Liver (tissue), 9 donors: Measurements from ENCODE around the gene LNX1. TPM values are rescaled to one million over a fixed set of nuclear protein-coding genes. Genes with fewer than 3 reads are reported as not detected.

Experiments used
- DNase-seq: peaks from one replicate; pipeline ENCODE4 v3.0.0-alpha.2; 2017; ENCODE audit warnings: low spot score
- H3K27ac ChIP-seq, 2 donors: one replicate each; pipeline ENCODE4 v1.7.0; 2013; ENCODE audit warnings: inconsistent platforms in 2 of 2, low read length in 2 of 2, control low read depth in 1 of 2, low read depth in 1 of 2, mild to moderate bottlenecking in 1 of 2
- H3K27me3 ChIP-seq, 4 donors: one replicate each; pipeline versions ENCODE4 v1.6.1 to v1.7.0; 2013; ENCODE audit warnings: low read length in 3 of 4, inconsistent platforms in 1 of 4, mild to moderate bottlenecking in 1 of 4, moderate library complexity in 1 of 4; ENCODE audit not compliant: control insufficient read depth in 4 of 4, insufficient read depth in 4 of 4
- H3K36me3 ChIP-seq, 4 donors: one replicate each; pipeline versions ENCODE4 v1.6.1 to v1.7.0; 2013; ENCODE audit warnings: low read length in 3 of 4, mild to moderate bottlenecking in 3 of 4, low read depth in 1 of 4, moderate library complexity in 1 of 4; ENCODE audit not compliant: control insufficient read depth in 4 of 4, insufficient read depth in 3 of 4
- H3K4me1 ChIP-seq, 4 donors: one replicate each; pipeline versions ENCODE4 v1.6.1 to v1.7.0; 2013; ENCODE audit warnings: low read length in 3 of 4, mild to moderate bottlenecking in 3 of 4, moderate library complexity in 1 of 4; ENCODE audit not compliant: control insufficient read depth in 4 of 4, insufficient read depth in 4 of 4
- H3K4me3 ChIP-seq, 3 donors: one replicate each; pipeline versions ENCODE4 v1.6.1 to v1.7.0; 2013; ENCODE audit warnings: low read length in 3 of 3, control low read depth in 1 of 3, low read depth in 1 of 3, mild to moderate bottlenecking in 1 of 3
- H3K9ac ChIP-seq, 2 donors: one replicate each; pipeline ENCODE4 v1.7.0; 2013; ENCODE audit warnings: low read length in 2 of 2, mild to moderate bottlenecking in 2 of 2, moderate library complexity in 2 of 2, control low read depth in 1 of 2, low read depth in 1 of 2
- H3K9me3 ChIP-seq, 4 donors: one replicate each; pipeline versions ENCODE4 v1.6.1 to v1.7.0; 2013; ENCODE audit warnings: low read length in 3 of 4; ENCODE audit not compliant: control insufficient read depth in 4 of 4
- EGR1 ChIP-seq, 2 donors: IDR thresholded peaks; 2 replicates each; pipeline ENCODE4 v1.6.1; 2016 to 2018; ENCODE audit warnings: antibody characterized with exemption in 2 of 2, low read depth in 2 of 2
- FOXA1 ChIP-seq: IDR thresholded peaks from 2 replicates; pipeline ENCODE4 v1.6.1; 2016; ENCODE audit warnings: antibody characterized with exemption
- FOXA2 ChIP-seq: IDR thresholded peaks from 2 replicates; pipeline ENCODE4 v1.6.1; 2016; ENCODE audit warnings: antibody characterized with exemption
- GABPA ChIP-seq, 2 donors: IDR thresholded peaks in 1 of 2; conservative IDR thresholded peaks in 1 of 2; 2 replicates each; pipeline ENCODE4 v1.6.1; 2016; ENCODE audit warnings: antibody characterized with exemption in 2 of 2, mild to moderate bottlenecking in 1 of 2, moderate library complexity in 1 of 2
- HNF4A ChIP-seq, 2 donors: conservative IDR thresholded peaks; 2 replicates each; pipeline ENCODE4 v1.6.1; 2016; ENCODE audit warnings: antibody characterized with exemption in 2 of 2, mild to moderate bottlenecking in 2 of 2
- HNF4G ChIP-seq: IDR thresholded peaks from 2 replicates; pipeline ENCODE4 v1.6.1; 2016; ENCODE audit warnings: antibody characterized with exemption
- JUND ChIP-seq, 2 donors: IDR thresholded peaks; 2 replicates each; pipeline ENCODE4 v1.6.1; 2016; ENCODE audit warnings: antibody characterized with exemption in 2 of 2
- NR2F2 ChIP-seq: IDR thresholded peaks from 2 replicates; pipeline ENCODE4 v1.6.1; 2016; ENCODE audit warnings: antibody characterized with exemption
- RAD21 ChIP-seq, 2 donors: IDR thresholded peaks; 2 replicates each; pipeline ENCODE4 v1.6.1; 2016; ENCODE audit warnings: antibody characterized with exemption in 2 of 2, mild to moderate bottlenecking in 2 of 2
- RXRA ChIP-seq, 2 donors: IDR thresholded peaks; 2 replicates each; pipeline ENCODE4 v1.6.1; 2017 to 2018; ENCODE audit warnings: antibody characterized with exemption in 2 of 2, mild to moderate bottlenecking in 1 of 2
- SP1 ChIP-seq: IDR thresholded peaks from 2 replicates; pipeline ENCODE4 v1.6.1; 2018; ENCODE audit warnings: antibody characterized with exemption, mild to moderate bottlenecking
- TAF1 ChIP-seq: conservative IDR thresholded peaks from 2 replicates; pipeline ENCODE4 v1.6.1; 2016; ENCODE audit warnings: antibody characterized with exemption, mild to moderate bottlenecking
- YY1 ChIP-seq: IDR thresholded peaks from 2 replicates; pipeline ENCODE4 v1.6.1; 2016; ENCODE audit warnings: antibody characterized with exemption, mild to moderate bottlenecking
- WGBS: extraction: QIAGEN DNeasy Blood & Tissue Kit; methylation state at CpG from one replicate; pipeline ENCODE4 v1.1.7; 2013; 5-methylcytosine and 5-hydroxymethylcytosine counted together
- polyA plus RNA-seq, 2 donors: library from polyadenylated mRNA; stranded (reverse) in 1 of 2; unstranded in 1 of 2; fragments of 200-250 nt in 1 of 2; fragments of >200 nt in 1 of 2; fragmentation: Nextera tagmentation in 1 of 2; extraction: Ambion mirVana in 1 of 2; gene quantifications; one replicate each; pipeline versions ENCODE4 v1.2.1 to v1.2.3, GENCODE V29; 2013 to 2015
- total RNA-seq, 2 donors: library from RNA; depleted of rRNA; stranded (reverse); fragments of >200 nt; gene quantifications; one replicate each; pipeline ENCODE4 v1.2.3, GENCODE V29; 2014
- TF ChIP-seq, protein P1 (sequence below): IDR thresholded peaks from 2 replicates; pipeline ENCODE4 v1.6.1; 2016; ENCODE audit warnings: antibody characterized with exemption, mild to moderate bottlenecking
- TF ChIP-seq, protein P2 (sequence below): fragments of 150-350 bp; IDR thresholded peaks from 2 replicates; pipeline ENCODE4 v1.5.1; 2017; ENCODE audit warnings: improper control_type of control experiment, low read depth, low read length; ENCODE audit not compliant: missing input control
- TF ChIP-seq, protein P3 (sequence below): IDR thresholded peaks from 2 replicates; pipeline ENCODE4 v1.6.1; 2016; ENCODE audit warnings: antibody characterized with exemption
- TF ChIP-seq, protein P4 (sequence below): IDR thresholded peaks from 2 replicates; pipeline ENCODE4 v1.6.1; 2016; ENCODE audit warnings: antibody characterized with exemption
- TF ChIP-seq, protein P5 (sequence below): IDR thresholded peaks from 2 replicates; pipeline ENCODE4 v1.6.1; 2016; ENCODE audit warnings: antibody characterized with exemption
- donor health status: healthy.
- donor health status: healthy.
- donor health status: healthy.
- donor health status: healthy.
- donor health status: healthy.

Gene LNX1
- total and polyA plus RNA-seq, 4 donors, result 1.5 to 3.4 (median 2.3) TPM

DNA sequence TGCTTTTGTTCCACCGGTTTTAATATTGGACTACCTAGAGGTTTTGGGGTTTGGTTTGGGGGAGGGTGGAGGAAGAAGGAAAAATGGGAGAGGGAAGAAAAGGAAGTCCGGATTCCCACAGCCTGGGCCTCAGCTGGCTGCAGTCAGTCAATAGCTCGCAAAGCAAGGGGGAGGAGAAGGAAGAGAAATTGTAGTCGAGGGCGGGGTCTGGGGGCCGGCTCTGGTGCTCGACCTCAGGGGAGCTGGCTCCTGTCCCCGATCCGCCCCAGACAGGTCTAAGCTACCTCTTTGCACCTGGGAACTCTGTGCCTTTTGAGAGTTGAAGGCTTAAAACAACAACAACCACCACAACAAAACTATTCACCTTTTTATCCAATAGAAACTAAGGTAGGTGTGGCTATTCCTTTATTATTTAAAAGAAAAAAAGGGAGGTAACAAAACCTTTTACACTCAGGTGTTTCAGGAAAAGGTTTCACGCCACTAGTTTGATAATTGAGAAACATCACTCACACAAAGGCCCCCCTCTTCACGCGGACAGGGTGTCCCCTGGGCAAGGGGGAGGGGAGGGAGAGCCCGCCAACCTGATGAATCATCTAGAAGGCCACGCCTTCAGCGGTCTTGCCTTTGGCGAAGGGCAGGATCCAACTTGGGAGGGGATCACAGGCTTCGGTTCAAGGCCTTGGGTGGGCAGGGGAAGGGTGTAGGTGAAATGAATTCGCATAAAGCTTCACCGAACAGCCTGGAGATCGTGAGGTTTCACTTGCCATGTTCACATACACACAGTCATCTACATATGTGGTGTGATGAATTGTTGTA lies 1.6 kb upstream of the LNX1 start:
- Histone ChIP-seq H3K27me3 (no peaks in the 10 kb centered on the region), H3K27ac (no peak overlapping the region), H3K9me3 (no peaks in the 10 kb centered on the region), H3K4me1 (peaks cover 6 to 16% (median 12%) of the 10 kb centered on the region in 4 donors), H3K36me3 (no peaks in the 10 kb centered on the region), H3K4me3 (no peak overlapping the region), H3K9ac (no peak overlapping the region)
- TF ChIP-seq NR2F2 (no peak), FOXA1 (no peak), RAD21 (IDR thresholded peaks at IDR 0.05) (no peak), HNF4A (conservative IDR thresholded peaks at IDR 0.05) (no peak)
- WGBS, result 58% methylated on average over 20 of the region's 20 CpGs
- DNase-seq, result no peak

DNA sequence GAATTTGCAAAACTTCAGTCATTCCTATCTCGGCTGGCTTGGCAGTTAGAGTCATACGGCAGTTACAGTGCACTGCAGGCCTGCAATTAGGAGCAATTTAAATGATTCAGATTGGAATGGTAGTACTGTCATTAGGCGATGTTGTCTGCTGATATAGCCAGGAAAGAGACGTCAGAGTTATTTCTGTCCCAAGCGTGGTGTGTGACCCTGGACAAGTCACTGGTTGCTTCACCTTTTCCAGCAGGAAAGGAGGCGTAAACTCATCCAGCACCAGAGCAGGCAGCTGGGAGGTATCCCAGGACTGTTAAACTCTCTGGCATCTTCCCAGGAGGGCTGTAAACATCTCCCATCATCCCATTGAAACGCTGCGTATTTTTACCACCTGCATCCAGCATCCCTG lies 836 bp upstream of the LNX1 start:
- TF ChIP-seq, protein P1, sequence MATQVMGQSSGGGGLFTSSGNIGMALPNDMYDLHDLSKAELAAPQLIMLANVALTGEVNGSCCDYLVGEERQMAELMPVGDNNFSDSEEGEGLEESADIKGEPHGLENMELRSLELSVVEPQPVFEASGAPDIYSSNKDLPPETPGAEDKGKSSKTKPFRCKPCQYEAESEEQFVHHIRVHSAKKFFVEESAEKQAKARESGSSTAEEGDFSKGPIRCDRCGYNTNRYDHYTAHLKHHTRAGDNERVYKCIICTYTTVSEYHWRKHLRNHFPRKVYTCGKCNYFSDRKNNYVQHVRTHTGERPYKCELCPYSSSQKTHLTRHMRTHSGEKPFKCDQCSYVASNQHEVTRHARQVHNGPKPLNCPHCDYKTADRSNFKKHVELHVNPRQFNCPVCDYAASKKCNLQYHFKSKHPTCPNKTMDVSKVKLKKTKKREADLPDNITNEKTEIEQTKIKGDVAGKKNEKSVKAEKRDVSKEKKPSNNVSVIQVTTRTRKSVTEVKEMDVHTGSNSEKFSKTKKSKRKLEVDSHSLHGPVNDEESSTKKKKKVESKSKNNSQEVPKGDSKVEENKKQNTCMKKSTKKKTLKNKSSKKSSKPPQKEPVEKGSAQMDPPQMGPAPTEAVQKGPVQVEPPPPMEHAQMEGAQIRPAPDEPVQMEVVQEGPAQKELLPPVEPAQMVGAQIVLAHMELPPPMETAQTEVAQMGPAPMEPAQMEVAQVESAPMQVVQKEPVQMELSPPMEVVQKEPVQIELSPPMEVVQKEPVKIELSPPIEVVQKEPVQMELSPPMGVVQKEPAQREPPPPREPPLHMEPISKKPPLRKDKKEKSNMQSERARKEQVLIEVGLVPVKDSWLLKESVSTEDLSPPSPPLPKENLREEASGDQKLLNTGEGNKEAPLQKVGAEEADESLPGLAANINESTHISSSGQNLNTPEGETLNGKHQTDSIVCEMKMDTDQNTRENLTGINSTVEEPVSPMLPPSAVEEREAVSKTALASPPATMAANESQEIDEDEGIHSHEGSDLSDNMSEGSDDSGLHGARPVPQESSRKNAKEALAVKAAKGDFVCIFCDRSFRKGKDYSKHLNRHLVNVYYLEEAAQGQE, result no peak
- TF ChIP-seq NR2F2, result no peak
- TF ChIP-seq, protein P2, sequence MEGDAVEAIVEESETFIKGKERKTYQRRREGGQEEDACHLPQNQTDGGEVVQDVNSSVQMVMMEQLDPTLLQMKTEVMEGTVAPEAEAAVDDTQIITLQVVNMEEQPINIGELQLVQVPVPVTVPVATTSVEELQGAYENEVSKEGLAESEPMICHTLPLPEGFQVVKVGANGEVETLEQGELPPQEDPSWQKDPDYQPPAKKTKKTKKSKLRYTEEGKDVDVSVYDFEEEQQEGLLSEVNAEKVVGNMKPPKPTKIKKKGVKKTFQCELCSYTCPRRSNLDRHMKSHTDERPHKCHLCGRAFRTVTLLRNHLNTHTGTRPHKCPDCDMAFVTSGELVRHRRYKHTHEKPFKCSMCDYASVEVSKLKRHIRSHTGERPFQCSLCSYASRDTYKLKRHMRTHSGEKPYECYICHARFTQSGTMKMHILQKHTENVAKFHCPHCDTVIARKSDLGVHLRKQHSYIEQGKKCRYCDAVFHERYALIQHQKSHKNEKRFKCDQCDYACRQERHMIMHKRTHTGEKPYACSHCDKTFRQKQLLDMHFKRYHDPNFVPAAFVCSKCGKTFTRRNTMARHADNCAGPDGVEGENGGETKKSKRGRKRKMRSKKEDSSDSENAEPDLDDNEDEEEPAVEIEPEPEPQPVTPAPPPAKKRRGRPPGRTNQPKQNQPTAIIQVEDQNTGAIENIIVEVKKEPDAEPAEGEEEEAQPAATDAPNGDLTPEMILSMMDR, result no peak
- TF ChIP-seq, protein P3, sequence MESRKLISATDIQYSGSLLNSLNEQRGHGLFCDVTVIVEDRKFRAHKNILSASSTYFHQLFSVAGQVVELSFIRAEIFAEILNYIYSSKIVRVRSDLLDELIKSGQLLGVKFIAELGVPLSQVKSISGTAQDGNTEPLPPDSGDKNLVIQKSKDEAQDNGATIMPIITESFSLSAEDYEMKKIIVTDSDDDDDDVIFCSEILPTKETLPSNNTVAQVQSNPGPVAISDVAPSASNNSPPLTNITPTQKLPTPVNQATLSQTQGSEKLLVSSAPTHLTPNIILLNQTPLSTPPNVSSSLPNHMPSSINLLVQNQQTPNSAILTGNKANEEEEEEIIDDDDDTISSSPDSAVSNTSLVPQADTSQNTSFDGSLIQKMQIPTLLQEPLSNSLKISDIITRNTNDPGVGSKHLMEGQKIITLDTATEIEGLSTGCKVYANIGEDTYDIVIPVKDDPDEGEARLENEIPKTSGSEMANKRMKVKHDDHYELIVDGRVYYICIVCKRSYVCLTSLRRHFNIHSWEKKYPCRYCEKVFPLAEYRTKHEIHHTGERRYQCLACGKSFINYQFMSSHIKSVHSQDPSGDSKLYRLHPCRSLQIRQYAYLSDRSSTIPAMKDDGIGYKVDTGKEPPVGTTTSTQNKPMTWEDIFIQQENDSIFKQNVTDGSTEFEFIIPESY, result no peak
- TF ChIP-seq JUND (IDR thresholded peaks at IDR 0.05), result no peak
- TF ChIP-seq RAD21 (IDR thresholded peaks at IDR 0.05), result no peak
- TF ChIP-seq, protein P4, sequence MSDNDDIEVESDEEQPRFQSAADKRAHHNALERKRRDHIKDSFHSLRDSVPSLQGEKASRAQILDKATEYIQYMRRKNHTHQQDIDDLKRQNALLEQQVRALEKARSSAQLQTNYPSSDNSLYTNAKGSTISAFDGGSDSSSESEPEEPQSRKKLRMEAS, result no peak
- TF ChIP-seq FOXA1, result no peak
- TF ChIP-seq RXRA (IDR thresholded peaks at IDR 0.05), result no peak
- TF ChIP-seq YY1, result no peak
- TF ChIP-seq HNF4A (conservative IDR thresholded peaks at IDR 0.05), result no peak
- TF ChIP-seq TAF1, result no peak
- no peak for TF ChIP-seq FOXA2
- no peak for TF ChIP-seq EGR1 (IDR thresholded peaks at IDR 0.05; ENCODE audit: low read depth in 2 of 2)
- TF ChIP-seq HNF4G, result no peak
- TF ChIP-seq, protein P5, sequence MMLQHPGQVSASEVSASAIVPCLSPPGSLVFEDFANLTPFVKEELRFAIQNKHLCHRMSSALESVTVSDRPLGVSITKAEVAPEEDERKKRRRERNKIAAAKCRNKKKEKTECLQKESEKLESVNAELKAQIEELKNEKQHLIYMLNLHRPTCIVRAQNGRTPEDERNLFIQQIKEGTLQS, result no peak
- no peak for TF ChIP-seq GABPA (IDR thresholded peaks at IDR 0.05 in 1 of 2, conservative IDR thresholded peaks at IDR 0.05 in 1 of 2)
- TF ChIP-seq SP1, result no peak
- H3K9ac ChIP-seq, result no peak overlapping the region
- no peaks in the 10 kb centered on the region for H3K27me3 ChIP-seq
- peaks cover 6 to 20% (median 16%) of the 10 kb centered on the region in 4 donors for H3K4me1 ChIP-seq
- no peak overlapping the region for H3K4me3 ChIP-seq
- no peak overlapping the region for H3K27ac ChIP-seq
- WGBS, result 71% methylated on average over 8 of the region's 8 CpGs
- no peak for DNase-seq
- no peaks in the 10 kb centered on the region for H3K36me3 ChIP-seq
- H3K9me3 ChIP-seq, result no peaks in the 10 kb centered on the region
